ENCODE results near the gene PGF. TPM values are rescaled to one million over a fixed set of nuclear protein-coding genes. Genes with fewer than 3 reads are reported as not detected.

PGF gene
- total and polyA plus RNA-seq, 2 experiments from 2014 or later = 1.1 to 1.8 TPM

- Histone ChIP-seq H3K4me1 (ENCODE audit: insufficient read depth) (no peaks in the 10 kb centered on the region), H3K27ac (no peak overlapping the region), H2AFZ (no peak overlapping the region), H3K4me2 (ENCODE audit: unreplicated experiment) (no peak overlapping the region), H3F3A (ENCODE audit: insufficient read depth) (0 out of 2 replicates have a peak, but pooled peaks cover 4% of the 10 kb centered on the region), H3K27me3 (replicated peaks; ENCODE audit: insufficient read depth) (no peaks in the 10 kb centered on the region), H4K20me1 (ENCODE audit: insufficient read depth) (no peaks in the 10 kb centered on the region), H3K9ac (no peak overlapping the region), H3K79me2 (ENCODE audit: insufficient read depth) (no peaks in the 10 kb centered on the region), H3K36me3 (ENCODE audit: low read depth) (no peaks in the 10 kb centered on the region), H3K9me3 (ENCODE audit: low read depth) (no peaks in the 10 kb centered on the region), H3K4me3 (no peak overlapping the region), H3K9me2 (ENCODE audit: insufficient read depth) (no peaks in the 10 kb centered on the region)
- 92 to 96% methylated on average over 4 of the region's 4 CpGs for WGBS, 2 experiments (ENCODE audit: low coverage in 1 of 2, low lambda C conversion rate in 2 of 2, missing lambda C conversion rate in 2 of 2)
- DNase-seq = peak; percentile 68
- no peak for TF ChIP-seq EZH2 (IDR thresholded peaks at IDR 0.05; ENCODE audit: insufficient read depth, poor library complexity, severe bottlenecking)
- TF ChIP-seq EZH2phosphoT487 (IDR thresholded peaks at IDR 0.05; ENCODE audit: insufficient read depth, low read depth) = no peak
- in situ Hi-C loops (cut with MboI) = no loop called here
Observed at GRCh38 chr14:74988131-74988530, 32.7 kb upstream of the PGF start.

DNA sequence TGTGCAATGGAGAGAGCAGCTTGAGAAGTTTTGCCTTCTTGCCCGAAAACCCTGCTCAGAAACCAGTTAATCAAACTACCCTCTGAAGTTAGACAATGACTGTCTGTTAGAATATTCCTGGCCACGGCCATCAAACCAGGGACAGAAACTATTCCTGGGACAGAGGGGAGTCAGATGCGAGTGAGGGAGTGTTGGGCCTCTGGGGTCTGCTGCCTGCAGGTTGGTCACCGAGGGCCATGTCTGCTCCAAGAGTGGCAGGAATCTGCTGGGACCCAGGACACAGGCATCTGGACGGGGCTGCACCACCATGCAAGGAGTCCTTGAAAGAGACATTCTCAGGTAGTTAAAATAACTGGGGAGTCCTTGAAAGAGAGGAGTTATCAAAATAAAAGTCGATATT, 30.4 kb upstream of the PGF start:
- H3K9me2 ChIP-seq (ENCODE audit: insufficient read depth) = no peaks in the 10 kb centered on the region
- DNase-seq = no peak
- no peaks in the 10 kb centered on the region for H3K36me3 ChIP-seq (ENCODE audit: low read depth)
- H3K9me3 ChIP-seq (ENCODE audit: low read depth) = no peaks in the 10 kb centered on the region
- H2AFZ ChIP-seq = no peak overlapping the region
- no peak overlapping the region for H3K27ac ChIP-seq
- WGBS, 2 experiments (ENCODE audit: low coverage in 1 of 2, low lambda C conversion rate in 2 of 2, missing lambda C conversion rate in 2 of 2) = 91 to 93% methylated on average over 6 of the region's 6 CpGs
- H3K4me3 ChIP-seq = no peak overlapping the region
- no peaks in the 10 kb centered on the region for H3K79me2 ChIP-seq (ENCODE audit: insufficient read depth)
- no peaks in the 10 kb centered on the region for H3K27me3 ChIP-seq (replicated peaks; ENCODE audit: insufficient read depth)
- H4K20me1 ChIP-seq (ENCODE audit: insufficient read depth) = no peaks in the 10 kb centered on the region
- in situ Hi-C loops (cut with MboI) = no loop called here
- 0 out of 2 replicates have a peak, but pooled peaks cover 4% of the 10 kb centered on the region for H3F3A ChIP-seq (ENCODE audit: insufficient read depth)
- no peak overlapping the region for H3K4me2 ChIP-seq (ENCODE audit: unreplicated experiment)
- no peaks in the 10 kb centered on the region for H3K4me1 ChIP-seq (ENCODE audit: insufficient read depth)
- no peak overlapping the region for H3K9ac ChIP-seq
- TF ChIP-seq EZH2 (IDR thresholded peaks at IDR 0.05; ENCODE audit: insufficient read depth, poor library complexity, severe bottlenecking) = no peak
- no peak for TF ChIP-seq EZH2phosphoT487 (IDR thresholded peaks at IDR 0.05; ENCODE audit: insufficient read depth, low read depth)

- H2AFZ ChIP-seq = no peak overlapping the region
- H3K79me2 ChIP-seq (ENCODE audit: insufficient read depth) = no peaks in the 10 kb centered on the region
- H3K9me2 ChIP-seq (ENCODE audit: insufficient read depth) = no peaks in the 10 kb centered on the region
- H3K36me3 ChIP-seq (ENCODE audit: low read depth) = no peaks in the 10 kb centered on the region
- H3K4me2 ChIP-seq (ENCODE audit: unreplicated experiment) = no peak overlapping the region
- WGBS, 2 experiments (ENCODE audit: low coverage in 1 of 2, low lambda C conversion rate in 2 of 2, missing lambda C conversion rate in 2 of 2) = 85% methylated on average over 9 to 10 of the region's 10 CpGs
- no peaks in the 10 kb centered on the region for H3K4me1 ChIP-seq (ENCODE audit: insufficient read depth)
- no peaks in the 10 kb centered on the region for H3K9me3 ChIP-seq (ENCODE audit: low read depth)
- no peaks in the 10 kb centered on the region for H4K20me1 ChIP-seq (ENCODE audit: insufficient read depth)
- H3K4me3 ChIP-seq = no peak overlapping the region
- no peak for TF ChIP-seq EZH2phosphoT487 (IDR thresholded peaks at IDR 0.05; ENCODE audit: insufficient read depth, low read depth)
- 0 out of 2 replicates have a peak, but pooled peaks cover 4% of the 10 kb centered on the region for H3F3A ChIP-seq (ENCODE audit: insufficient read depth)
- no peaks in the 10 kb centered on the region for H3K27me3 ChIP-seq (replicated peaks; ENCODE audit: insufficient read depth)
- no peak overlapping the region for H3K9ac ChIP-seq
- in situ Hi-C loops (cut with MboI) = no loop called here
- DNase-seq = no peak
- H3K27ac ChIP-seq = no peak overlapping the region
Observed at GRCh38 chr14:74985028-74985310, 29.6 kb upstream of the PGF start.

DNA sequence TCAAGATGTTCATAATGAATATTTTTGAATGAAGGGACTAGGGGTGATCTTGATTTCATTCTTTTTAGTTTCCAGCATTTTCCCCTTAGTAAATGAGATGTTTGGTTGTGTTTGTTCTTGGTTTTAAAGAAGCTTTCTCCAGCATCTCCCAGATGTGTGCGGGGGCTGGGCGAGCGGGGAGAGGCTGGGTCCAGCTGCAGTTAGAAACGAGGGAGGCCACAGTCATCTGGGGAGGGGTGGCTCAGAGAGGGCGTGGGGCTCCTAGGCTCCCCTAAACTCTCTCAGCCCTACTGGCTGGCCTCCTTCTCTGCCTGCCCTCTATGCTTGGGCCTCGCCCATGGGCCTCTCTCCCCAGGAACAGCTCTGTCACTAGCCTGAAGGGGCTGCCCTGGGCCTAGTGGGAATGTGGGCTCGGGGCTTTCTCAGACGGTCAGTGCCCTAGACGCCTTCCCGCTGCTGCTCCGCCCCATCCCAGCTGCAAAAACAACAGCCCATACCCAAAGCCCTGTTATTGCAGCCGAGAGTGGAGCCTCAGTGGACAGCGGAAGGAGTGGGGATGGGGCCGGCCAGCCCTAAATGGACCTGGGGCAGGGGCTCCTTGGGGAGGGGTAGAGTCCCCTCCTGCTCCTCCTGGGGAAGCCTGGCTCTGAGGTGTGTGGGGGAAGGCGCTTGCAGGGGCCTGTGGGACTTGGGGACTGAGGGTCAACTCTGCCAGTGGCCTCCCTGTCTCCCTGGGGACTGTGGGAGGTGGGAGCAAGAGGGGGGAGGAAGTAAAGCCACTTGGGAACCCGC, 29.0 kb upstream of the PGF start:
- Histone ChIP-seq H3K4me3 (no peak overlapping the region), H3K79me2 (ENCODE audit: insufficient read depth) (no peaks in the 10 kb centered on the region), H4K20me1 (ENCODE audit: insufficient read depth) (no peaks in the 10 kb centered on the region), H3K27me3 (replicated peaks; ENCODE audit: insufficient read depth) (no peaks in the 10 kb centered on the region), H3K27ac (no peak overlapping the region), H2AFZ (no peak overlapping the region), H3K9ac (no peak overlapping the region), H3K36me3 (ENCODE audit: low read depth) (no peaks in the 10 kb centered on the region), H3K4me1 (ENCODE audit: insufficient read depth) (peaks cover under 1% of the 10 kb centered on the region; the same call in 1 of the 2 replicates), H3K4me2 (ENCODE audit: unreplicated experiment) (no peak overlapping the region), H3F3A (ENCODE audit: insufficient read depth) (0 out of 2 replicates have a peak, but pooled peaks cover 4% of the 10 kb centered on the region), H3K9me2 (ENCODE audit: insufficient read depth) (no peaks in the 10 kb centered on the region), H3K9me3 (ENCODE audit: low read depth) (no peaks in the 10 kb centered on the region)
- in situ Hi-C loops (cut with MboI) = no loop called here
- DNase-seq = no peak
- TF ChIP-seq EZH2 (IDR thresholded peaks at IDR 0.05; ENCODE audit: insufficient read depth, poor library complexity, severe bottlenecking) = no peak
- TF ChIP-seq EZH2phosphoT487 (IDR thresholded peaks at IDR 0.05; ENCODE audit: insufficient read depth, low read depth) = no peak
- WGBS, 2 experiments (ENCODE audit: low coverage in 1 of 2, low lambda C conversion rate in 2 of 2, missing lambda C conversion rate in 2 of 2) = 81 to 83% methylated on average over 15 to 16 of the region's 16 CpGs

Measured in GM23248 (cell line).